Muscle layer of duodenum (tissue), 2 donors: ENCODE results near the gene NXPH1.

Experiments
- H3K27ac ChIP-seq: one replicate; pipeline ENCODE4 v1.7.0; 2013; ENCODE audit warnings: mild to moderate bottlenecking, low read length
- H3K27me3 ChIP-seq: one replicate; pipeline ENCODE4 v1.7.0; 2013; ENCODE audit warnings: low read depth, mild to moderate bottlenecking, control low read depth, low read length
- H3K36me3 ChIP-seq, 2 donors: one replicate each; pipeline ENCODE4 v1.7.0; 2013; ENCODE audit warnings: low read length in 2 of 2, control low read depth in 1 of 2, mild to moderate bottlenecking in 1 of 2; ENCODE audit not compliant: insufficient read depth in 2 of 2, control insufficient read depth in 1 of 2
- H3K4me1 ChIP-seq, 2 donors: one replicate each; pipeline ENCODE4 v1.7.0; 2013; ENCODE audit warnings: low read length in 2 of 2, mild to moderate bottlenecking in 2 of 2, control low read depth in 1 of 2, moderate library complexity in 1 of 2; ENCODE audit not compliant: insufficient read depth in 2 of 2, control insufficient read depth in 1 of 2
- H3K4me3 ChIP-seq, 2 donors: one replicate each; pipeline ENCODE4 v1.7.0; 2013; ENCODE audit warnings: low read length in 2 of 2, low read depth in 1 of 2, mild to moderate bottlenecking in 1 of 2
- H3K9me3 ChIP-seq, 2 donors: one replicate each; pipeline ENCODE4 v1.7.0; 2013; ENCODE audit warnings: low read length in 2 of 2, control low read depth in 1 of 2, mild to moderate bottlenecking in 1 of 2; ENCODE audit not compliant: control insufficient read depth in 1 of 2
- donor health status: healthy.

NXPH1 gene

GRCh38 chr7:8413600-8413999 lies 19.8 kb upstream of the NXPH1 start:
- Histone ChIP-seq H3K4me3 (no peak overlapping the region), H3K36me3 (no peaks in the 10 kb centered on the region), H3K27ac (no peak overlapping the region), H3K4me1 (no peaks in the 10 kb centered on the region), H3K27me3 (no peaks in the 10 kb centered on the region), H3K9me3 (no peaks in the 10 kb centered on the region)

- Histone ChIP-seq H3K36me3 (no peaks in the 10 kb centered on the region), H3K4me1 (no peaks in the 10 kb centered on the region), H3K9me3 (no peaks in the 10 kb centered on the region), H3K27ac (no peak overlapping the region), H3K27me3 (no peaks in the 10 kb centered on the region), H3K4me3 (no peak overlapping the region)
Observed at GRCh38 chr7:8418629-8419245, 14.7 kb upstream of the NXPH1 start.

GRCh38 chr7:8422177-8422576 lies 11.2 kb upstream of the NXPH1 start:
- H3K27ac ChIP-seq, result no peak overlapping the region
- no peak overlapping the region for H3K4me3 ChIP-seq
- no peaks in the 10 kb centered on the region for H3K4me1 ChIP-seq
- H3K36me3 ChIP-seq, result no peaks in the 10 kb centered on the region
- no peaks in the 10 kb centered on the region for H3K9me3 ChIP-seq
- no peaks in the 10 kb centered on the region for H3K27me3 ChIP-seq

GRCh38 chr7:8423057-8423456 lies 10.4 kb upstream of the NXPH1 start:
- no peak overlapping the region for H3K4me3 ChIP-seq
- no peak overlapping the region for H3K27ac ChIP-seq
- no peaks in the 10 kb centered on the region for H3K36me3 ChIP-seq
- no peaks in the 10 kb centered on the region for H3K27me3 ChIP-seq
- H3K9me3 ChIP-seq, result no peaks in the 10 kb centered on the region
- no peaks in the 10 kb centered on the region for H3K4me1 ChIP-seq

- Histone ChIP-seq H3K27ac (no peak overlapping the region), H3K27me3 (no peaks in the 10 kb centered on the region), H3K4me1 (no peaks in the 10 kb centered on the region), H3K4me3 (no peak overlapping the region), H3K36me3 (no peaks in the 10 kb centered on the region), H3K9me3 (no peaks in the 10 kb centered on the region)
Observed at GRCh38 chr7:8425223-8425622, 8.2 kb upstream of the NXPH1 start.

- no peak overlapping the region for H3K4me3 ChIP-seq
- H3K27ac ChIP-seq, result no peak overlapping the region
- peaks cover 0 to 22% of the 10 kb centered on the region in 2 donors for H3K4me1 ChIP-seq
- peaks cover 0 to 2% of the 10 kb centered on the region in 2 donors for H3K9me3 ChIP-seq
- no peaks in the 10 kb centered on the region for H3K36me3 ChIP-seq
- peaks cover 33% of the 10 kb centered on the region for H3K27me3 ChIP-seq
Observed at GRCh38 chr7:8430643-8431042, 2.8 kb upstream of the NXPH1 start.

GRCh38 chr7:8434290-8435002 lies 1.0 kb downstream of the NXPH1 start:
- peaks cover 40% of the 10 kb centered on the region for H3K27me3 ChIP-seq
- peaks cover 0 to 23% of the 10 kb centered on the region in 2 donors for H3K4me1 ChIP-seq
- no peak overlapping the region for H3K27ac ChIP-seq
- no peaks in the 10 kb centered on the region for H3K36me3 ChIP-seq
- H3K4me3 ChIP-seq, result peak overlapping the region in 1 of 2 donors; percentile 40
- H3K9me3 ChIP-seq, result peaks cover 0 to 2% of the 10 kb centered on the region in 2 donors

- H3K27ac ChIP-seq, result no peak overlapping the region
- peaks cover 40% of the 10 kb centered on the region for H3K27me3 ChIP-seq
- H3K4me1 ChIP-seq, result peaks cover 0 to 23% of the 10 kb centered on the region in 2 donors
- H3K4me3 ChIP-seq, result no peak overlapping the region
- H3K36me3 ChIP-seq, result no peaks in the 10 kb centered on the region
- H3K9me3 ChIP-seq, result peaks cover 0 to 2% of the 10 kb centered on the region in 2 donors
Observed at GRCh38 chr7:8435095-8435494, 1.7 kb downstream of the NXPH1 start.

- H3K4me3 ChIP-seq, result no peak overlapping the region
- H3K4me1 ChIP-seq, result peaks cover 0 to 23% of the 10 kb centered on the region in 2 donors
- H3K27ac ChIP-seq, result no peak overlapping the region
- H3K27me3 ChIP-seq, result peaks cover 43% of the 10 kb centered on the region
- H3K36me3 ChIP-seq, result no peaks in the 10 kb centered on the region
- H3K9me3 ChIP-seq, result peaks cover 0 to 2% of the 10 kb centered on the region in 2 donors
Observed at GRCh38 chr7:8435590-8436545, 2.5 kb downstream of the NXPH1 start.

GRCh38 chr7:8436965-8437364 lies 3.6 kb downstream of the NXPH1 start:
- Histone ChIP-seq H3K27ac (no peak overlapping the region), H3K4me1 (peaks cover 0 to 23% of the 10 kb centered on the region in 2 donors), H3K9me3 (peaks cover 0 to 2% of the 10 kb centered on the region in 2 donors), H3K4me3 (no peak overlapping the region), H3K36me3 (no peaks in the 10 kb centered on the region), H3K27me3 (peaks cover 44% of the 10 kb centered on the region)

- Histone ChIP-seq H3K9me3 (peaks cover 0 to 2% of the 10 kb centered on the region in 2 donors), H3K4me3 (no peak overlapping the region), H3K4me1 (peaks cover 0 to 28% of the 10 kb centered on the region in 2 donors), H3K36me3 (no peaks in the 10 kb centered on the region), H3K27ac (no peak overlapping the region), H3K27me3 (peaks cover 47% of the 10 kb centered on the region)
Observed at GRCh38 chr7:8437606-8438005, 4.2 kb downstream of the NXPH1 start.
